GM12873 (cell line): ENCODE results near the gene GPC1.
A peak's percentile ranks its signal among the peaks of the same experiment; 100 is the strongest.

Source experiments
- TF ChIP-seq, protein P1 (sequence below): IDR thresholded peaks from 2 replicates; pipeline ENCODE4 v1.5.1; 2012; ENCODE audit warnings: low read depth, mild to moderate bottlenecking, moderate library complexity, low read length, control low read depth; ENCODE audit not compliant: insufficient read depth; ENCODE audit errors: missing control alignments

The GPC1 gene

GRCh38 chr2:240494942-240495341 lies 59.5 kb downstream of the GPC1 start:
- TF ChIP-seq, protein P1, sequence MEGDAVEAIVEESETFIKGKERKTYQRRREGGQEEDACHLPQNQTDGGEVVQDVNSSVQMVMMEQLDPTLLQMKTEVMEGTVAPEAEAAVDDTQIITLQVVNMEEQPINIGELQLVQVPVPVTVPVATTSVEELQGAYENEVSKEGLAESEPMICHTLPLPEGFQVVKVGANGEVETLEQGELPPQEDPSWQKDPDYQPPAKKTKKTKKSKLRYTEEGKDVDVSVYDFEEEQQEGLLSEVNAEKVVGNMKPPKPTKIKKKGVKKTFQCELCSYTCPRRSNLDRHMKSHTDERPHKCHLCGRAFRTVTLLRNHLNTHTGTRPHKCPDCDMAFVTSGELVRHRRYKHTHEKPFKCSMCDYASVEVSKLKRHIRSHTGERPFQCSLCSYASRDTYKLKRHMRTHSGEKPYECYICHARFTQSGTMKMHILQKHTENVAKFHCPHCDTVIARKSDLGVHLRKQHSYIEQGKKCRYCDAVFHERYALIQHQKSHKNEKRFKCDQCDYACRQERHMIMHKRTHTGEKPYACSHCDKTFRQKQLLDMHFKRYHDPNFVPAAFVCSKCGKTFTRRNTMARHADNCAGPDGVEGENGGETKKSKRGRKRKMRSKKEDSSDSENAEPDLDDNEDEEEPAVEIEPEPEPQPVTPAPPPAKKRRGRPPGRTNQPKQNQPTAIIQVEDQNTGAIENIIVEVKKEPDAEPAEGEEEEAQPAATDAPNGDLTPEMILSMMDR = peak; percentile 29

GRCh38 chr2:240497082-240497481 lies 61.6 kb downstream of the GPC1 start:
- TF ChIP-seq, protein P1 = peak; percentile 27

DNA sequence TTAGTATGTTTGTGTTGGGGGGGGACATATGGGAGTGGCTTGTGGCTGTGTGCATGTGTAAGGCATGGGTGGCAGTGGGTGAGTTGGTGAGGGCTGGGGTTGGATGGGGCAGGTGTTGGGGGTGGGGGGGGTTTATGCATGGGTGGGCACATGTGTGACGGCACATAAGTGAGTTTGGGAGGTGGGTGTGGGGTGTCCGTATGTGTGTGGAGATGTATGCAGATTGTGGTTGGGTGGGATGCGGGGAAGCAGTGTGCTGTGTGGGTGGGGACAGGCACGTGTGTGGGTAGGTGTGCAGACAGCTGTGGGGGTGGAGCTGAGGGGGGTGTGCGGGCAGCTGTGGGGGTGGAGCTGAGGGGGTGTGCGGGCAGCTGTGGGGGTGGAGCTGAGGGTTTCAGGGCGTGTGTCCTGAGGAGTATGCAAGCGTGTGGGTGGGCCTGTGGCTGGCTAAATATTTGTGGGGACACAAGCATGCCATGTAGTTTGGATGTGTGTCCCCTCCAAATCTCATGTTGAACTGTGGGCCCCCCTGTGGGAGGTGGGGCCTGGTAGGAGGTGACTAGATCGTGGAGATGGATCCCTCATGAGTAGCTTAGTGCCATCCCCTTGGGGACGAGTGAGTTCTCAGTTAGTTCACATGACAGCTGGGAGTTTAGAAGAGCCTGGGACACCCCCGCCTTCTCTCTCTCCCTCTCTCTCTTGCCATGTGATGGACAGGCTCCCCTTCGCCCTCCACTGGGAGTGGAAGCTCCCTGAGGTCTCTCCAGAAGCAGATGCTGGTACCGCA lies 62.9 kb downstream of the GPC1 start:
- TF ChIP-seq, protein P1 = no peak

DNA sequence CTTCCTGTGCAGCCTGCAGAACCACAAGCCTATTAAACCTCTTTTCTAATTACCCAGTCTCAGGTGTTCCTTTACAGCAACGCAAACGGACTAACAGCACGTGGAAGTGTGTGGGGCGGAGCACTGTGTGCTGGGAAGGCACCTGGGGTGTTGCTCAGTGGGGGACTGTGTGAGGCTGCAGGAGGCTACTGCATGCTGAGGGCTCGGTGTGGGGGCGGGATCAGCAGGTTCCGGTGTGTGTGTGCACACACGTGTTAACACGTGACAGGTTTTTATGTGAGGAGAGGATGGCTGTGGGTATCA lies 63.4 kb downstream of the GPC1 start:
- TF ChIP-seq, protein P1 = no peak

DNA sequence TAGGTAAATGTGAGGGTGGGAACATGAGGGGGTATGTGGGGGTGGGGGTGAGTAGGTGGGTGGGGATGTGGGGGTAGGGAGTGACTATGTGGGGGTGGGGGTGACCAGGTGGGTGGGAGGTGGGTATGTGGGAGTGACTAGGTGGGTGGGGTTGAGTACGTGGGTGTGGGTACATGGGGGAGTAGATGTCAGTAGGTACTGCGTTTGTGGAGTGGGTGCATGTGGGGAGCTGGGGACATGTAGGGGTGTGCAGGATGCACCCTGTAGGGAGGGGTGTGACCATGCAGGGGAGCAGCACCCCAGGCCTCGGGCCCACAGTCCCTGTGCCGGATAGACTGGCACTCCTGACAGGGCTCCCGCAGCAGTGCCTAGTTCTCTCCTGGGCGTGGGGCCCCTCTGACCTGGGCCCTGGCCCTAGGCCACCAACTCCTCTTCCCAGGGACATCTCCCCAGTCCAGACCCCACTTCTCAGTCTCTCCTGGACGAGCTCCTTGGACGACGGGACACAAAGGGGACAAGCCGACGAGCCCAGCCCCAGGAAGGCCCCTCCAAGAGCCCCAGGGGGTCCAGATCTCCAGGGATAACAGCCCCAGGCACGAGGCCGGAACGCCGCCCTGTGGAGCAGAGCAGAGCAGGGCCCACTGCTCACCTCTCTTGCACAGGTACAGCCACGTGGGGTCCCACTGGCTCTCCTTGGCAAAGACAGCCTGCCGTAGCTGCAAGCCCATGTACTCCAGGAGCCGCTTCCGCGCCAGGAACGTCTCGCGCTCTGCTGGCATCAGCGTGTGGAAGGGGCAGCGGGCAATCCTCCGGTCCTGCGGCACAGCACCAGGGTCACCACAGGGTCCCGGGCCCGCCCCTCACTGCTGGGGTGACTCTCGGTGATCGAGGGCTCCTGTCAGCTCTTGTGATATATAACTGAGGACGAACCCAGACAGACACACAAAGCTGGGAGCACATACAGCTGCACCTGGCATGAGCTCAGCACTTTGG lies 64.1 kb downstream of the GPC1 start:
- TF ChIP-seq, protein P1 = no peak

- TF ChIP-seq, protein P1 = no peak
Measured at GRCh38 chr2:240500561-240501423, 65.3 kb downstream of the GPC1 start.
